Activated CD4-positive, CD25-positive, alpha-beta regulatory T cell treated with anti-CD3 and anti-CD28 coated beads, Interleukin-2, amount 50 U/mL, for 24 hours (primary cell): ENCODE measurements around the gene SPPL3.

Source experiments
- ATAC-seq, 2 donors: fragments of 150-1000 bp; cut with Tn5 transposase; one replicate each; pipeline ENCODE4 v1.10.0; 2021; ENCODE audit warnings: mild to moderate bottlenecking in 1 of 2, moderate library complexity in 1 of 2

The SPPL3 gene

GRCh38 chr12:120719496-120720233 lies 184.5 kb downstream of the SPPL3 start:
- no peak for ATAC-seq

GRCh38 chr12:120719072-120719471 lies 185.1 kb downstream of the SPPL3 start:
- no peak for ATAC-seq

GRCh38 chr12:120718055-120718454 lies 186.1 kb downstream of the SPPL3 start:
- no peak for ATAC-seq

GRCh38 chr12:120713861-120714482 lies 190.2 kb downstream of the SPPL3 start:
- ATAC-seq, result peak; percentile 68 to 80

GRCh38 chr12:120712610-120713009 lies 191.5 kb downstream of the SPPL3 start:
- ATAC-seq, result no peak
